Measurements from ENCODE around the gene ROBO2.

- TF ChIP-seq CTCF (IDR thresholded peaks at IDR 0.05 in 2 of 3, conservative IDR thresholded peaks at IDR 0.05 in 1 of 3; ENCODE audit: borderline replicate concordance in 1 of 3, insufficient read depth in 1 of 3, low read depth in 2 of 3, low read length in 2 of 3) (no peak), EZH2 (IDR thresholded peaks at IDR 0.05) (no peak), POLR2A (IDR thresholded peaks at IDR 0.05; ENCODE audit: borderline replicate concordance, extremely low read depth, insufficient read depth, insufficient read length) (no peak), EZH2phosphoT487 (IDR thresholded peaks at IDR 0.05; ENCODE audit: borderline replicate concordance) (no peak), POLR2AphosphoS5 (IDR thresholded peaks at IDR 0.05; ENCODE audit: low read depth, low read length) (no peak), REST (IDR thresholded peaks at IDR 0.05; ENCODE audit: low read depth) (no peak), MAX (IDR thresholded peaks at IDR 0.05) (no peak), ZFX (IDR thresholded peaks at IDR 0.05) (no peak), EGR1 (IDR thresholded peaks at IDR 0.05; ENCODE audit: low read depth) (no peak), CEBPB (IDR thresholded peaks at IDR 0.05; ENCODE audit: low read depth) (no peak), ZNF274 (IDR thresholded peaks at IDR 0.05; ENCODE audit: low read depth, low read length) (no peak)
These were observed 632.1 kb downstream of the ROBO2 start for GRCh38 chr3:77672016-77672415.

Measured in HCT116 (cell line).